ENCODE results near the gene CYP2W1. TPM values are rescaled to one million over a fixed set of nuclear protein-coding genes. Genes with fewer than 3 reads are reported as not detected.

CYP2W1 gene
- total and polyA plus RNA-seq, 2 donors (not counting 3 experiments of a cell fraction or from before 2014, with no cell fraction given), result not detected

- FAIRE-seq, result no peak
- DNase-seq (ENCODE audit: low read depth, low spot score), result no peak
- POLR2A ChIA-PET, result no interaction called here
Measured at GRCh38 chr7:988963-989529, 6.1 kb downstream of the CYP2W1 start.

More at GRCh38 chr7:988963-989529, 6.1 kb downstream of the CYP2W1 start:
- CTCF ChIA-PET, result interaction anchor here (0.7 to 2.3 kb wide), 6 partner anchors 10 to 188 kb away, joined by 3 to 21 read pairs (median 4); partner anchors contain the start of genes COX19 and GPR146
- no peak overlapping the region for H3K4me3 ChIP-seq (replicated peaks in 1 of 3; ENCODE audit: insufficient read depth in 1 of 3, low read depth in 1 of 3, low read length in 3 of 3)
- no TSS peak for BruUV-seq (replicated peaks)
- H3K36me3 ChIP-seq (ENCODE audit: control insufficient read depth in 2 of 2, extremely low read depth in 1 of 2, insufficient read depth in 2 of 2, low read length in 2 of 2), result no peaks in the 10 kb centered on the region
- no peak overlapping the region for H3K9ac ChIP-seq (replicated peaks; ENCODE audit: extremely low read depth, insufficient read depth, low read length)
- TF ChIP-seq MAX (IDR thresholded peaks at IDR 0.05; ENCODE audit: insufficient read depth, insufficient read length), result no peak
- TF ChIP-seq FOS (IDR thresholded peaks at IDR 0.05; ENCODE audit: borderline replicate concordance, insufficient read depth, low read length), result no peak
- TF ChIP-seq CTCF (IDR thresholded peaks at IDR 0.05; ENCODE audit: extremely low read depth in 1 of 2, insufficient read depth in 1 of 2, low read depth in 1 of 2, low read length in 2 of 2), result no peak
- TF ChIP-seq POLR2A (IDR thresholded peaks at IDR 0.05; ENCODE audit: low read depth, low read length), result no peak
- no peak for TF ChIP-seq JUN (IDR thresholded peaks at IDR 0.05; ENCODE audit: borderline replicate concordance, insufficient read depth, insufficient read length, low read depth)
- no peak for TF ChIP-seq POLR2AphosphoS5 (IDR thresholded peaks at IDR 0.05; ENCODE audit: insufficient read depth, low read depth, low read length)
- TF ChIP-seq EZH2 (IDR thresholded peaks at IDR 0.05; ENCODE audit: borderline replicate concordance, low read depth, low read length, severe bottlenecking), result no peak
- TF ChIP-seq GATA2 (IDR thresholded peaks at IDR 0.05; ENCODE audit: insufficient read depth, insufficient read length, low read depth, low read length), result no peak
- no peak for TF ChIP-seq MYC (IDR thresholded peaks at IDR 0.05; ENCODE audit: low read depth, low read length)
- H3K27me3 ChIP-seq (ENCODE audit: control insufficient read depth in 2 of 2, insufficient read depth in 2 of 2, low read length in 2 of 2), result no peaks in the 10 kb centered on the region
- intact Hi-C loops (cut with micrococcal nuclease) (no loop called here), dilution Hi-C loops (cut with MboI; ENCODE audit: extremely low pct_ligation_motif_present, low sequenced_read_pairs) (no loop called here)
- no peak overlapping the region for H2AFZ ChIP-seq (ENCODE audit: low read depth, low read length)
- H4K20me1 ChIP-seq (replicated peaks; ENCODE audit: control insufficient read depth, extremely low read depth, insufficient read depth, low read length), result no peaks in the 10 kb centered on the region
- no peak overlapping the region for H3K4me2 ChIP-seq (ENCODE audit: insufficient read depth, low read length)
- H3K4me1 ChIP-seq (ENCODE audit: control insufficient read depth, extremely low read depth, insufficient read depth, low read length), result peaks cover 2% of the 10 kb centered on the region
- H3K79me2 ChIP-seq (ENCODE audit: control insufficient read depth, insufficient read depth, low read length), result no peaks in the 10 kb centered on the region
- no peak overlapping the region for H3K27ac ChIP-seq (ENCODE audit: insufficient read depth, low read depth, low read length)
- H3K9me1 ChIP-seq (replicated peaks; ENCODE audit: control insufficient read depth, extremely low read depth, insufficient read depth, low read length), result no peaks in the 10 kb centered on the region
- no peaks in the 10 kb centered on the region for H3K9me3 ChIP-seq (replicated peaks; ENCODE audit: control insufficient read depth, insufficient read depth, low read length)

Measured in endothelial cell of umbilical vein (primary cell).